A204.1 (cell line): ENCODE measurements around the gene CTNNBL1.
"Not testable (repeated sequence)": the region's sequence is repeated elsewhere in the genome, so short reads cannot be mapped to it uniquely, and the experiment has no call there.

Source experiments
- FAIRE-seq: peaks from 2 replicates; lab custom pipeline; 2012; peaks lifted over from hg19 to GRCh38; lab: Jason Lieb, UNC

The CTNNBL1 gene, protein sequence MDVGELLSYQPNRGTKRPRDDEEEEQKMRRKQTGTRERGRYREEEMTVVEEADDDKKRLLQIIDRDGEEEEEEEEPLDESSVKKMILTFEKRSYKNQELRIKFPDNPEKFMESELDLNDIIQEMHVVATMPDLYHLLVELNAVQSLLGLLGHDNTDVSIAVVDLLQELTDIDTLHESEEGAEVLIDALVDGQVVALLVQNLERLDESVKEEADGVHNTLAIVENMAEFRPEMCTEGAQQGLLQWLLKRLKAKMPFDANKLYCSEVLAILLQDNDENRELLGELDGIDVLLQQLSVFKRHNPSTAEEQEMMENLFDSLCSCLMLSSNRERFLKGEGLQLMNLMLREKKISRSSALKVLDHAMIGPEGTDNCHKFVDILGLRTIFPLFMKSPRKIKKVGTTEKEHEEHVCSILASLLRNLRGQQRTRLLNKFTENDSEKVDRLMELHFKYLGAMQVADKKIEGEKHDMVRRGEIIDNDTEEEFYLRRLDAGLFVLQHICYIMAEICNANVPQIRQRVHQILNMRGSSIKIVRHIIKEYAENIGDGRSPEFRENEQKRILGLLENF

DNA sequence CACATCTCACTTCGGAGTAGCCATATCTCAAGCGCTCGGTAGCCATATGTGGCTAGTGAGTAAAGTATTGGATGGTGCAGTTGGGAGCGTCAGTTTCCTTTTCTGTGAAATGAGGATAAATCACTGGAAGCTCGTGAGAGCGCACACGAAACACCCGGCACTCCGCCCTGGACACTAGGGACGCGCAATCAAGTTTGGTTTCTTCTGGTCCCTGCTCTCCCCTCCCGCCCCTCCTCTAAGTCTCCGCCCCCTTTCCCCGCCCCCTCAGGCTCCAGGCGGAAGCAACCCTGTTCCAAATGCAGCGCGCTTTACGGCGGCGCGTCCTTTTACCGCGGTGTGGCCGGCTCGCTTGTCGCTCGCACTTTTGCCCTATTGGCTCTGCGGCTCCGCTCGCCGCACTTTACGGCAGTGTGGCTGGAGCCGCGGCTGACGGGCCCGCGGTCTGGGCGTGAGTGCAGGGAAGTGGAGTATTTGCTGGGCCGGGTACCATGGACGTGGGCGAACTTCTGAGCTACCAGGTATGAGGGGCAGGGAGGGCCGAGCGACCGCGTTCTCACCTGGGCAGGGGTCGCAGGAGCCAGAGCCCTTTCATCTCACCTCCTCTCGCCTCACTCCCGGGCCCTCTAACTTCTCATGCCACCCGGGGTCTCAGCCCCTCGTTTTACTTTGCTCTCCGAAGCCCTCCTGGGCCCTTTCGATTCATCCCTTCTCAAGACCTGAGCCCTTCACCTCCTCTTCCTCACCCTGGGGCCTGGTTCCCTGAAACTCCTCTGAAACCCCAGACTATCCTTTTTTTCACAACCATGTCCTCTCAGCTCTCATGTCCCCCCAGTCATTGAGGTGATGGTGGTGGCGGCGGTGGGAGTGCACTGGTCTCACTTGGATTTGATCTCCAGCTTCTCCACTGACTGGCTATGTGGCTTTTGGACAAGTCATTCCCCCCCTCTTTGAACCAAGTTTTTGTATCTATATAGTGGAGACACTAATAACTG lies at the start of gene CTNNBL1:
Gene CTNNBL1, plus strand, starts transcription at position 396 of the 992 bp plus-strand sequence. Its CDS starts 93 bp downstream, at position 489.
- FAIRE-seq, result peak; percentile 78

DNA sequence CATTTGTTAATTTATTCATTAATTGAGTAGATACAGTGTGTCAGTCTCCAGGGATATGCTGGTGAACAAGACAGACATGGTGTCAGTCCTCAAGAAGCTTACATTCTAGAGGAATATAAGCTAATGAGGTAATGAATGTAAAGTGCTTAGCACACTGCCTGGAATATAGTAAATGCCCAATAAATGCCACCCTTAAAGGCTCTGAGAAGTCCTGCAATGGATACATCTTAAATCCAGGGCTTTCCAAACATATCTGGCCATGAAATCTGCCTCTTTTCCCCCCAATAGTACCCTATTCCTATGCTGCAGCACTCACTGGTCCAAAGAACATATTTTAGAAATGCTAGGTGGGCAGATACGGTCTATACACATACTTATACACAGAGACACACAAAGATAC lies 49.2 kb upstream of the CTNNBL1 start:
- no peak for FAIRE-seq

DNA sequence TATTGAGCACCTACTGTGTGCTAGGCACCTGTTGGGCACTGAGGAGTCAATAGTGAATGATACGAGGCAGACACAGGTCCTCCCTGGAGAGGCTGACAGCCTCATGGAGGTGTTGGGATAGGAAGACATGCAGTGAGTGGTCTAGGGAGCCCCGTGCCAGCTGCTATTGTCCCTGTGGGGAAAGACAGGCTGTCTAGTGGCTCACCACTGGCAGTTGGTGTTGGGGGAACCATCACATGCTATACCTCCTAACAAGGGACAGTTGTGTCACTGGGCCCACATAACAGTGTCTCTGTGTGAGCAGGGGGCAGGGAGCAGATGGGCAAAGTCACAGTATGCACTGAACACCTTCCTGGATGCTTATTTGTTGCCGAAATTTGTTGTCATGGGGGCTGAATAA lies 45.9 kb upstream of the CTNNBL1 start:
- no peak for FAIRE-seq

DNA sequence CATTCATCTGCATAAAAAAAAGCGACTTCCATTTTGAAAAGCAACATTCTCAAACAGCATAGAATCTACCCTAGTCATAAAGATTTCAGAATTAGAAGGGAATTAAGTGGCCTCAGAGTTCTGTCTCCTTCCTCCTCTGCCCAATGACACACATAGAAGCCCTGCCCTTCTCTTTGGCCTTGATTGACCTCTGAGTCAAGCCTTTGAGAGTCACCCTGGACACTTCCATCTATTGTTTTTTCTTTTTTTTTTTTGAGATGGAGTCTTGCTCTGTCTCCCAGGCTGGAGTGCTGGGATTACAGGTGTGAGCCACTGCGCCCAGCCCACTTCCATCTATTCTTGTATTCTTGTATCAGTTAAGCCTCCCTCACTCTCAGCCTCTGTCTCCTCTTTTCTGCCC lies 44.8 kb upstream of the CTNNBL1 start:
- FAIRE-seq, result no peak

DNA sequence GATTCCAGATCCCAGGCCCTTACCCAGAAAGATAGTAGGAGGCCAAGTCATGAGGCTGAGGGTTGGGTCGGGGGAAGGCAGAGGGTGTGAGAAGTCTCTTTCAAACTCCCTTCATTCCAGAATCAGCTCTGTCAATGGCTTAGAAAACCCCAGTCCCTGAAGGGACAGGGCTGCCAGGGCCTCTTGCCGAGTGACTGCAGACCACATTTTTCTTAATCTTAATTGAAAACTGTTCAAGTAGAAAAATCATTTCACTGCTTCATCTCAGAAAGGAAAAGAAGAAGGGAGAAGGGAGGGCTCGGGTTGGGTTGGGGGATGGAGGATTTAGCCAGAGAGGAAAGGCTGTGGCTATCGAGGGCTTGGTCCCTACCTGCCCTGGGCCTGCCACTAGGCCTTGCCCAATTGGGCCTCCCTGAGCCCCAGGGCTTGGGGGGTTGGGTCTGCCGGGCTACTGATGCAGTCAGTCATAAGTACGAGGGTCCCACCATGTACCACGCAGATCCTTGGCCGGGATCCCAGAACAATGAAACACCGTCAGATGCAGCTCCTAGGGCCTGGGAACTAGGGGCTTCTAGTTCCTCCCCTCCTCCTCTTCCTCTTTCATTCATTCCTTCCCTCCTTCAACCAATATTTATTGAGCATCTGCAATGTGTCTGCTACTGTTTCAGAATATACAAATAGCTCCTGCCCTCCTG lies 44.0 kb upstream of the CTNNBL1 start:
- no peak for FAIRE-seq

DNA sequence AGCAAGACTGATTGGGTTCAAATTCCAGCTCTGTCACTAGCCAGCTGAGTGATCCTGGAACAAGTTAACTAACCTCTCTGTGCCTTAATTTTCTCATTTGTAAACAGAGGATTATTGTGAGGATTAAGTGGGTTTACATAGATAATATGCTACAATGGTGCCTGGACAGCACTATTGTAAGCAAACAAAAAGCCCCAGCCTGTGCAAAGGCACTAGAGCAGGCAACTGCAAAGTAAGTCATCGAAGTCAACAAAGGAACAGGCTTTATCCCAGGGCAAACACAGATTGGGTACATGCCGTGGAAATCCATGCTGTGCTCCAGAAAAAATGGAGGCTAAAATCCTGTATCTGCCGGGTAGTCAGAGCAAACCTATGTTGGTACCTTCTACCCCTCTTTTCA lies 43.2 kb upstream of the CTNNBL1 start:
- no peak for FAIRE-seq

DNA sequence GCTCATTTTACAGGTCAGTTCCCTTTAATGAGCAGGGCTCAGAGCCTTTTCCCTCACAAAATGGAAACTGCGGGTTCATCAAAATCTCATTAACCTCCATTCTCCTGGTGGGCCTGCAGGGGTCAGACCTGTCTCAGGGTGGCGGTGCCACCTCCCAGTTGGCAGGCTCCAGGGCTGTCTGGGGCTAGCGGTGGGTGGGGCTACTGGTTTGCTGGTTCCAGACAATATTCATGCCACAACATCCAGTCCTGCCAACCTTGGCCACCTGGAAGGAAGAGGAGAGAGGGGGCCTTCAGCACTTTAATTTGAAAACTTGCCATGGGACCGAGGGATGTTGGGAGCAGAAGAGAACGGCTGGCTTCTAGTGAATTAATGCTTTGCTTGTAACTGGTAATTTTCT lies 41.9 kb upstream of the CTNNBL1 start:
- FAIRE-seq, result no peak

DNA sequence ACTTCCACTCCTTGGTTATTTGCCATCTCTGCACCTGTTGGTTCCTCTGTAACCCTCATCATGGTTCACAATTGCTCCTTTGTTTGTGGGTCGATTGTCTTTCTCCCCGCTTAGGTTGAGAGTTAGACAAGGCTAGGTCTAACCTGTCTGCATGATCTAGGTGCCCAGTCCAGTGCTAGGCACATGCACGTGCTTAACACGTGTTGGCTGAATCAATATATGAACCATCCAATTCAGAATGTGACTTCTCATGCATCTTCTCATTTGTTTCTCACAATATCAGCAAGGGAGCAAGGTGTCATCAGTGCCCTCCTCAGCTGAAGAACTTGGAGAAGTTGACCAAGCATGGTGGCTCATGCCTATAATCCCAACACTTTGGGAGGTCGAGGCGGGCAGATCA lies 36.9 kb upstream of the CTNNBL1 start:
- FAIRE-seq, result no peak

DNA sequence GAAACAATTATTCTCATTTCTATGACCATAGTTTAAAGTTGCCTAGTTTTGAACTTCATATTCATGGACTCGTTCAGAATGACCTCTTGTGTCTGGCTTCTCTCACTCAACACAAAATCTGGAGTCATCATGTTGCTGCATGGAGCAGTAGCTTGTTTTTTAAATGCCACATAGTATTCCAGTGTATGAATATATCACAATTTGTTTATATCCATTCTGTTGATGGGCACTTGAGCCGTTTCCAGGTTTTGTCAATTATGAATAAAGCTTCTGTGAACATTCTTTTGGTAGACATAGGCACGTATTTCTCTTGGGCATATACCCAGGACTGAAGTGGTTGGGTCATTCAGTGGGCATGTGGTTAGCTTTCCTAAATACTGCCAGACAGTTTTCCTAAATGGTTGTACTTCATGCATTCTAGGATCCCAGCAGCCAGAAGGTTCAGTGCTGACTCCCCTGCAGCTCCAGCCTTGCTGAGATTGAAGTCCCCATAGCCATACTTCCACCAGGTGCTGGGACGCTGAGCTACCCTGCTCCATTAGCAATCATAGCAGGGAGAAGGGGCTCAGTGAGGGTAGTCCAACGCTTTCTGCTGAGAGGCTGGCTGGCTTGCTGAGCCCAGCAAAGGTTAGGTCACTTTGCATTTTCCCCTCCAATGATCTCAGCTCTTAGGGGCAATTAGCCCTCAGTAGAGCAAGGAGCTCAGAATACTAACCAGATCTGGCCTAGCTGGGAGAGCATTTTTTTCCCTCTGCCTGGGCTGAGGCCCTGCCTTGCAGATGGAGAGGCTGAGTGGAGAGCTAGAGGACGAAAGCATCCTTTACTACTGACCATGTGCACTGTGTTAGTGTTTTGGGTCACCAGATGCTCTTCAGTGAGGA lies 35.7 kb upstream of the CTNNBL1 start:
- no peak for FAIRE-seq

DNA sequence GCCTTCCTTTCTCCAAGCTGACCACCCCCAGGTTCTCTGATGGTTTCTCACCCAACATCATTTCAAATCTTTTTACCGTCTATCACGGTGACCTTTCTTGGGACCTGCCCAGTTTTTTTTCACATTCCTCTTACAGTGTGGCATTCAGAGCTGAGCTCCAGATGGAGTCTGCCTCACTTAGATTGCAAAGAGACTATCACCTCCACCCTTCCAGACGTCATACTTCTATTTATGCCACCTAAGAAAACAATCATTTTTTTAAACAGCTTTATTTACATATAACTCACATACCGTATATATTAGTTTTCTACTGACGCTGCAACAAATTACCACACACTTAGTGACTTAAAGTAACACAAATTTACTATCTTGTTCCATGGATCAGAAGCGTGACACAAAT lies 32.3 kb upstream of the CTNNBL1 start:
- no peak for FAIRE-seq

DNA sequence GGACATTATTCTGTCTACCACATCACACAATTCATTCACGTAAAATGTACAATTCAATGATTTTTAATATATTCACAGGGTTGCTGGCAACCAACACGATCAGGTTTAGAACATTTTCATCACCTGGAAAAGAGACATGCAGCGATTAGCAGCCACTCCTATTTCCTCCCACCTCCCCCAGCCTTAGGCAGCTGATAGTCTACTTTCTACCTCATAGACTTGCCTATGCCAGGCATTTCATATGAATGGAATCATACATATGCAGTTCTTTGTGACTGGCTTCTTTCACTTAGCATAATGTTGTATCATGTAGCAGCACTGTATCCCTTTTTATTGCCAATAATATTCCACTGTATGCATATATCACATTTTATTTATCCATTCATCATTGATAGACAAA lies 31.5 kb upstream of the CTNNBL1 start:
- FAIRE-seq, result no peak

DNA sequence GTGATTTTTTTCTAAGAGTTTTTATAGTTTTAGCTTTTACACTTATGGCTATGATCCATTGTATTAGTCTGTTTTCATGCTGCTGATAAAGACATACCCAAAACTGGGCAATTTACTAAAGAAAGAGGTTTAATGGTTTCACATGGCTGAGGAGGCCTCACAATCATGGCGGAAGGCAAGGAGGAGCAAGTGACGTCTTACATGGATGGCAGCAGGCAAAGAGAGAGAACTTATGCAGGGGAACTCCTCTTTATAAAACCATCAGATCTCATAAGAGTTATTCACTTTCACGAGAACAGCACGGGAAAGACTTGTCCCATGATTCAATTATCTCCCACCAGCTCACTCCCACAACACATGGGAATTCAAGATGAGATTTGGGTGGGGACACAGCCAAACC lies 29.2 kb upstream of the CTNNBL1 start:
- FAIRE-seq, result not testable (repeated sequence)

DNA sequence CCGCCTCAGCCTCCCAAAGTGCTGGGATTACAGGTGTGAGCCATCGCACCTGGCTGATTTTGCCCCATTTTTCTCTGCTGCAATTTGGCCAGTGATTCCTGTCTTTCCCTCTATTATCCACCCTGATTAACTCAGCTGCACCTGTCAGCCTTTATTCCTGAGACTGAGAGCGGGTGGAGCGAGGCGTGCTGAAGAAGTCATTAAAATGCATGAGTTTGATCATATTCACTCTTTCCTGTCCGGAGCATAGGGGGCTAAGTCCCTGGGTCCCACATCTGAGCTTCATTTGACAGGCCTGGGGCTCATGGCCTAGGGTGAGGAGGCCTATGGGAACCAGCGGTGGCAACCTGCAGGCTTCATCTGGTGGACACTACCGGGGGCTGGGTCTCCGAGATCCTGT lies 25.7 kb upstream of the CTNNBL1 start:
- no peak for FAIRE-seq

DNA sequence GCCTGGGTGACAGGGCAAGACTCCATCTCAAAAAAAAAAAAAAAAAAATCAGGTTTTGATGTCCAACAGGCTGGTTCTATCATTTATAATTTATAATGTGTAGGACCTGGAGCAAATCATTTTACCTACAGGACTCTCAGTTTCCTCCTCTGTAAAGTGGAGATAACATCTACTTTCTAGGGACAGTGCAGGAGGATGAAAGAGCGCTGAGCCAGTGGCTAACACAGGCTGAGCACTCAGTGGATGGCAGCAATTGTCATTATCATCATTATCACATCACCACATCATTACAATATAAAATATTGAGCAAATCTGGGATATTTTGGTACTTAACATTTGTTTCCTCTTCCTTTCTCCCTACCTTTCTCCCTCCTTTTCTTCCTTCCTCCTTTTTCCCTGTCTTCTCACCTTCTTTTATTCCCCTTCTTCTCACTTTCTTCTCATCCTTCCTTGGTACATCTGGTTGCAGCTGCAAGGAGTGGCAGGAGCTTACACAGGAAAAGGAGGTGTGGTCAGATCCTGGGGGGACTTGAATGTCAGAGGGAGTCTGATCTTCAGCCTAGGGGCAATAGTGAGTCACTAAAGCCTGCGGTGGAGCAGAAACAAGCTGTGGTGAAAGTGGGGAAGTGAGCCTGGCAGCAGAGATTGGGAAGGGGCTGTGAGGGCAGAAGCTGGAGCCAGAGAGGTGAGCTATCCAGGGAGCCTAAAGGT lies 24.6 kb upstream of the CTNNBL1 start:
- no peak for FAIRE-seq

DNA sequence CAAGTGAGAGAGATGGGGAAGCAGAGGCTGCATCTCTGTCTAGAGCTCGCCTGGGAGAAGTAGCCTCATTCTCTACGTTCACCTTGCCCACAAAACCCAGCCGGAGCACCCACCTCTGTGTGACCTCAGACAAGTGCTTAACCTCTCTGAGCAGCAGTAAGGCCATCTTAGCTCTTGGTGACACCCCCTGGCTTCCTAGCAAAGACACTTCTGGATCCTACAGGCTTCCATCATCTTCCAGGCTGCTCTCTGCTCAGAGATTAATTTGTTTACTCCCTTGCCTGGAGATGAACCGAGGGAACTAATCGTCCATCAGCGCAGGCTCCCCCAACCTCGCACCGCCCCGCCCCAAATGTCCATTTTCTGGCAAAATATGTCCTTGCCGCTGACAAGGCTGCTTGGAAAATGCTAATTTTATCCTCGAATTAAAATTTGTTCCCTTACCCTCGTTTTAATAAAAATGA lies 24.0 kb upstream of the CTNNBL1 start:
- no peak for FAIRE-seq

DNA sequence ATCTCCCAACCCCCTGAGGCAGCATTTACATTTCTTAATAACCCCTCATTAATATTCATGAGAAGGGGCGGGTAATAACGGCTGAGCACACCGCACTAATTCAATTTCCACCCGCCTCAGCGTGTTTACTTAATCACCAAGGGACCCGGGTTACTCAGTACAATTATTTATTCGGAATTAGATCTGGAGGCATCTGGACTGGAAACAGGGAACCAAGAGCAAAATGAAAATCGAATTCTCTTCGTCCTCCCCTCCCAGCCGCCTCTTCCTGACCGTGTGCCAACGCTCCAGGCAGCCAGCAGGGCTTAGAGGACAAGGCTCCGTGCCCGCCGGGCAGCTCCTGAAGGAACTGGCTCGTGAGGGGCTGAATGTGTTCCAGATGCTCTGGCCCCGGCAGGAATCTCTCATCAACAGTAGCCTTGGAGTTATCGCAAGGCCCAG lies 23.5 kb upstream of the CTNNBL1 start:
- FAIRE-seq, result no peak

DNA sequence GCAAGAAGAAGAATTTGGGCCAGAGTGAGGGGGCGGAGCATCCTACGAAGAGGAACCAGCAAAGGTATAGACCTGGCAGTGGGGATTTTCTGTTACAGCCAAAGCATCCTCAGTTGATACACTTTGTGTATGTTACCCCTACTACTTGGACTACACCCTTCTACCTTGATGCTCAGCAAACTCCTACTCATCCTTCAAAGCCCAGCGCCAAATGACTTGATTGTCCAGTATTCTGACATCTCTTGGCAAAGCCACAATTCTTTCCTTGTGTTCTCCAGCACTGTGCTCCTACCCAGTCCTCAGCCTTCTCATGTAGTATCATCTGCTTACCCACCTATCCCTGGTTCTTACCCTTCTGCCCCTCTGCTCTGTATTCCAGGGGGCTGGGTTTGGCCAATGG lies 21.7 kb upstream of the CTNNBL1 start:
- FAIRE-seq, result no peak

DNA sequence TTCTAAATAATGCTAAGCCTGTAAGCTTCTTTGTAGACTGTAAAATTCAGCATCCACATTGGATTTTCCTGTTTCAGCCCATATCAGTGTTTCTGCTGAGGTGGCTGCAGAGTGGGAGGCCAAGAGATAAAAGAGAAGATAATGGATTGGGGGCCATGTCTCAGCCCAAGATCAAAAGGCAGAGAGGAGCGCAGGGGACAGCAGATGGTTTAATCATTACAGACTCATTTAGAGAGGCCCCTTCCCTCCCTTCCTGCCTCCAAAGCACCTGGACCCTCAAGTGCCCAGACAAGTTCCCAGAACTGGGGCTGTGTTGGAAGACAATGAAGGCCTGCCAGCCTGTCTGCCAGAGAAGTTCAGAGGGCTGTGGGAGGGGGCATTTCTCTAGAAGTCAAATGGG lies 20.4 kb upstream of the CTNNBL1 start:
- no peak for FAIRE-seq

DNA sequence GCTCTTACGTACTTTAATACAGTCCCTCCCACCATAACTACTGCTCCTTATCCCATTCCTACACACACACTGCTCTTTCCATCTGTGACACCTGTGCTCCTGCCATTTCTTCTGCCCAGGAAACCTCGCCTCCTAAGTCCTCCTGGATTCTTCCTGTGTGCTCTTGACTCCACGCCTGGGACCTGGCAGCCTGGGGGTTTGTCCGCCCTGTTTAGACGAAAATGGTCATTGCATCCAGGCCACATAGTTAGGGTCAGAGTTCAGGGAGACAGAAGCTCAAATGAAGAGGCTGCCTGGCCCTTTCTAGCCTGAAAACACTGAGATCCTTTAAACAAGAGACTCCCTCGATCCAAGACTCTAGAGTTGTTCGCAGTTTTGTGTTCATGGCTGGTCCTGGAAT lies 17.4 kb upstream of the CTNNBL1 start:
- FAIRE-seq, result no peak
